GM18505 (cell line): Measurements from ENCODE around the gene TMEM209.

Experiments used
- ATAC-seq: cut with Tn5 transposase; IDR thresholded peaks from one replicate; pipeline ENCODE4 v1.9.1; 2021; ENCODE audit not compliant: unreplicated experiment
- POLR2A ChIP-seq: IDR thresholded peaks from 4 replicates; pipeline ENCODE4 v1.6.1; 2011; ENCODE audit warnings: borderline replicate concordance; ENCODE audit not compliant: insufficient read depth, insufficient read length; ENCODE audit errors: extremely low read depth

Gene TMEM209

GRCh38 chr7:130174237-130174959, 30.8 kb downstream of the TMEM209 start:
- ATAC-seq: no peak
- TF ChIP-seq POLR2A: no peak

GRCh38 chr7:130162196-130162595, 43.0 kb downstream of the TMEM209 start:
- ATAC-seq: no peak

GRCh38 chr7:130160455-130160854, 44.8 kb downstream of the TMEM209 start:
- no peak for TF ChIP-seq POLR2A
- no peak for ATAC-seq

More at GRCh38 chr7:130162196-130162595, 43.0 kb downstream of the TMEM209 start:
- TF ChIP-seq POLR2A: no peak

GRCh38 chr7:130160023-130160422, 45.2 kb downstream of the TMEM209 start:
- no peak for TF ChIP-seq POLR2A
- ATAC-seq: no peak

GRCh38 chr7:130157700-130158099, 47.5 kb downstream of the TMEM209 start:
- no peak for TF ChIP-seq POLR2A
- no peak for ATAC-seq

GRCh38 chr7:130156140-130156539, 49.1 kb downstream of the TMEM209 start:
- TF ChIP-seq POLR2A: no peak

GRCh38 chr7:130154501-130155317, 50.5 kb downstream of the TMEM209 start:
- ATAC-seq: no peak
- TF ChIP-seq POLR2A: no peak

More at GRCh38 chr7:130156140-130156539, 49.1 kb downstream of the TMEM209 start:
- ATAC-seq: no peak

- no peak for ATAC-seq
- no peak for TF ChIP-seq POLR2A
Observed at GRCh38 chr7:130154131-130154500, 51.1 kb downstream of the TMEM209 start.

GRCh38 chr7:130153211-130153908, 51.8 kb downstream of the TMEM209 start:
- no peak for ATAC-seq
- no peak for TF ChIP-seq POLR2A

- ATAC-seq: no peak
- no peak for TF ChIP-seq POLR2A
Observed at GRCh38 chr7:130152493-130153210, 52.6 kb downstream of the TMEM209 start.

- no peak for ATAC-seq
- TF ChIP-seq POLR2A: no peak
Observed at GRCh38 chr7:130151591-130152492, 53.4 kb downstream of the TMEM209 start.

- ATAC-seq: no peak
- no peak for TF ChIP-seq POLR2A
Observed at GRCh38 chr7:130150587-130150986, 54.6 kb downstream of the TMEM209 start.

- TF ChIP-seq POLR2A: no peak
- ATAC-seq: no peak
Observed at GRCh38 chr7:130149281-130150139, 55.7 kb downstream of the TMEM209 start.
